Measurements from ENCODE around the gene MBP.
"Not testable (repeated sequence)": the region's sequence is repeated elsewhere in the genome, so short reads cannot be mapped to it uniquely, and the experiment has no call there.

The MBP gene

GRCh38 chr18:77004555-77005380 lies 127.8 kb downstream of the MBP start:
- no peak for DNase-seq (ENCODE audit: low read depth in 2 of 2)

GRCh38 chr18:77003316-77003715 lies 129.3 kb downstream of the MBP start:
- DNase-seq (ENCODE audit: low read depth in 2 of 2): no peak

- DNase-seq (ENCODE audit: low read depth in 2 of 2): no peak
Observed at GRCh38 chr18:77002496-77002895, 130.1 kb downstream of the MBP start.

DNA sequence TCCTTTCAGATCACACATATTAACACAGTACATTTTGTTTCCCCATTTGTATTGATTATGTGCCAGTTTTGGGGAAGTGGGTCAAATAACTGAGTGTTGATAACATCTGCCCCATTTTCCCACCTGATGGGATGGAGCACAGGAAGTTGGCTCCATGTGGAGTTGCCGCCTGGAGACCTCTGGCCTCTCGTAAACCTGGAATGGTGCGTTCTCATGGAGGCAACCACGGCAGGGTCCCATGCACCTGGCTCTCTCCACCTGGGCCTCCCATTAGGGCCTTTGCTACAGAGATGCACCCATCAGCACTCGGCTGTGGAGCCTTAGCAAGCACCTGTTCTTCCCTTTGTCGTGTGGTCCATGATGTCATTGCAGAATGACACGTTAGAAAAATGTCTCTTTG lies 130.6 kb downstream of the MBP start:
- no peak for DNase-seq (ENCODE audit: low read depth in 2 of 2)

GRCh38 chr18:77001041-77001440 lies 131.5 kb downstream of the MBP start:
- no peak for DNase-seq (ENCODE audit: low read depth in 2 of 2)

- DNase-seq (ENCODE audit: low read depth in 2 of 2): peak in 1 of 2 donors; percentile 27
Observed at GRCh38 chr18:77000527-77000926, 132.1 kb downstream of the MBP start.

DNA sequence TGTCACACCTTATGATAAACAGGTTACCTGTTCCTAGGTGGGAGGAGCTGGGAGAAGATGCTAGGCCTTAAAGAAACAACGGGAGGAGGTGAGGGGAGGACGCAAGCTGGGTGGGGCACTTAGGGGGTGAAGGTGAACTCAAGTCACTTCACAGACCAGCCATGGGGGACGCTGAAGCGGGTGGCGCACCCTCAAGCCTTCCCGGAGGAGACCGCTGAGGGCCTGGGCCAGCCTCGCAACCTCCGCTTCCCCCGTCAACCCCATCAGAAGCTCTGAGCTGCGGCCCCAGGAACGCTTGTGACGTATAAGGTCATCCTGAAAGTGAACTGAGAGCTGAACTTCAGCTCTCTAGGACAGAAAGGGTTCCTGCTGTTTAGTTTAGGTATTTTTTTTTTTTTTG lies 133.5 kb downstream of the MBP start:
- DNase-seq (ENCODE audit: low read depth in 2 of 2): no peak

- DNase-seq (ENCODE audit: low read depth in 2 of 2): no peak
Observed at GRCh38 chr18:76997951-76998808, 134.4 kb downstream of the MBP start.

GRCh38 chr18:76996429-76996828 lies 136.2 kb downstream of the MBP start:
- DNase-seq (ENCODE audit: low read depth in 2 of 2): no peak

DNA sequence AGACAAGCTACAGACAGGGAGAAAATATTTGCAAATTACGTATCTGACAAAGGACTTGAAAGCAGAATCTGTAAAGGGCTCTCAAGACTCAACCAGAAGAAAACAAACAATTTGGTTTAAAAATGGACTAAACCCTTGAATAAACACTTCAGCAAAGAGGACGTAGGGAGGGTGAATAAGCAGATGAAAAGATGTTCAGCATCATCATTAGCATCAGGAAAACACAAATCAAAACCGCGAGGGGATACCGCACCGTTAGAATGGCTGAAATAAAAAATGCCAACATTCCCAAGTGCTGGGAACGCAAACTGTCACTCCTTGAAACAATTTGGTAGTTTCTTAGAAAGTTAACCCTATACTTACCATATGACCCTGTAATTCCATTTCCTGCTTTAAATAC lies 136.7 kb downstream of the MBP start:
- DNase-seq (ENCODE audit: low read depth in 2 of 2): no peak

- DNase-seq (ENCODE audit: low read depth in 2 of 2): no peak
Observed at GRCh38 chr18:76994086-76994654, 138.4 kb downstream of the MBP start.

DNA sequence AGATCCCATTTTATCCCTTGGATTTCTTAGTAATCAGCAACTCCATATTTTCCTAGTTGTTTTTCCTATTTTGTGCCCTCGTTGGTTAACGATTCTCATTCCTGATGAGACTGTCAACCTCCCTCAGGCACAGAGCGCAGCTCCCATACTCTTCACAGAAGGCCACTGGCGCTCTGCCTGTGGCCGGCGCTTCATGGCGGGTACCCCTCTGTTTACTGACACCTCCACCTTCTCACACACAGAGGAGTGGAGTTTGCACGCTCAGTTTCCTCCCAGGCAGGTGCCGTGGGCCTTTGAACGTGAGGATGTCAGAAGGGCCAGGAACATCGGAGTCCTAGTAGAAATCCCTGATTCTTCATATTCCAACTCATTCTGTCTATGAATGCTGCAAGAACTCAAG lies 139.0 kb downstream of the MBP start:
- DNase-seq (ENCODE audit: low read depth in 2 of 2): no peak

DNA sequence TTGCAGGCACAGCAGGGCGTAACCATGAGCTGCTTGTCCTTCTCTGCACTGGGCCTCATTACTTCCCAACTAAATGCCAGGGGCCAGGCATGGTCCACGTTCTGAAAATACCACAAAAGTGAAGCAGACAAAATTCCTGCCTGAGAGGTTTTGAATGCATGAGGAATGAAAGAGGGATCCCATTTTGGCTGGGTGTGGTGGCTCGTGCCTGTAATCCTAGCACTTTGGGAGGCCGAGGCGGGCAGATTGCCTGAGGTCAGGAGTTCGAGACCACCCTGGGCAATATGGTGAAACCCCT lies 139.5 kb downstream of the MBP start:
- no peak for DNase-seq (ENCODE audit: low read depth in 2 of 2)

DNA sequence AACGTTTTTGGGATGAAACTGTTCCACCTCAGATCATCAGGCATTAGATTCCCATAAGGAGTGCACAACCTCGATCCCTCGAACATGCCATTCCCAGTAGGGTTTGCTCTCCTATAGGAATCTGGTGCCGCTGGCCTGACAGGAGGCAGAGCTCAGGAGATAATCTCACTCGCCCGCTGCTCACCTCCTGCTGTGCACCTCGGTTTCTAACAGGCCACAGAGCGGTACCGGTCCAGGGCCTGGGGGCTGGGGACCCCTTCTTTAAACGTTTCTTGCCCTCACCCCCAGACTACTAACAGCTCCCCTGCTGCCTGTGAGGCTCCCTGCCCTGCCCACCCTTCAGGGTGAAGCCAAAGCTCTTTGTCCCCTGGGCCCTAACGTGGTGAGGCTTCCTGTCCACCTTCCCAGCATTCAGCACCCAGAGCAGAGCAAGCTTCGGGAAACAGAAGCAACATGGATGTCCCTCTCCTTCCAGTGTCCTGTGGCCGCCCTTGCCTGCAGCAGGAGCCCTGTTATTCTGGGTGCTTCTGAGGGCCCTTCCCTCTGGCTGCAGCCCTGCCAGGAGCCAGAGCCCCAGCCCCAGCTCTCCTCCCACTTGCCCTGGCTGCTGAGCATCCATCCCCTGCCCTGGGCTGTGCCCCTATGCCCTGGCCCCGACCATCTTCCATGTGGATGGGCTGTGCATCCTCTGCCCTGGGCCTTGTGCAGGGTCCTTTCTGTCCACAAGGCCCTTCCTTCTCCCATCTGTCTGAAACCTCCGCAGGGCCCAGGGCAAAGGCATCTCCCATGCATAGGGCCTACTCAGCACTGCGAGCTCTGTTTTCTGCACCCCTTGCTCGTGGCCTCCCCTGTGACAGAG lies 140.1 kb downstream of the MBP start:
- no peak for DNase-seq (ENCODE audit: low read depth in 2 of 2)

- no peak for DNase-seq (ENCODE audit: low read depth in 2 of 2)
Observed at GRCh38 chr18:76991021-76991688, 141.4 kb downstream of the MBP start.

DNA sequence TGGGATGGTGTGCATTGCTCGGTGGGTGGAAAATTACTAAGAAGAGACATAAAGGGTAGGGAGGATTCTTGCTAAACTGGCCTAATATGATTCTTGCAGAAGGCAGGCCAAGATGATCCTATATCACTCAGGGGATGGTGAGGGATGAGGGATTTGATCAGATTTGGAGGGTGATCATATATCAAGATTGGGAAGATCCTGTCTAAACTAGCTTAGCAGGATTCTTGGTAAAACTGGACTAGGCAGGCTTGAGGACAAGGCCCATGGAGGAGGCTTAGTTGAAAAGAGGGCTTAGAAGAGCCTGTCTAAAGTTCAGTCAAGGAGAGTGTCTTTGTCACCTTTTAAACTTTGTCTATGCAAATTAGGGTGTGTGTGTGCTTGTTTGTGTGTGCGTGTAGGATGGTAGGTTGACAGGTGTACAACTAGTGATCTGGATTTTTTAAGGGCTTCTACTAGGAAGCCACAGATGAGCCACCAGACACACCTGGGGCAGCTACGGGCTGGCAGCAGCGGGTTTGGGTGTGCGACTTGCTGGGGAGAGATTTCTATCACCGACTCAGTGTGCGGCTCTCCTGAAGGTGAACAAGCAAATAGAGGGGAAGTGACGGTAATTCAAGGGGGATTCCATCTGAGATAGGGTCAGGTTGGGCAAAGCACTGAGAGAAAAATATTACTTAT lies 142.1 kb downstream of the MBP start:
- not testable (repeated sequence) for DNase-seq (ENCODE audit: low read depth in 2 of 2)

DNA sequence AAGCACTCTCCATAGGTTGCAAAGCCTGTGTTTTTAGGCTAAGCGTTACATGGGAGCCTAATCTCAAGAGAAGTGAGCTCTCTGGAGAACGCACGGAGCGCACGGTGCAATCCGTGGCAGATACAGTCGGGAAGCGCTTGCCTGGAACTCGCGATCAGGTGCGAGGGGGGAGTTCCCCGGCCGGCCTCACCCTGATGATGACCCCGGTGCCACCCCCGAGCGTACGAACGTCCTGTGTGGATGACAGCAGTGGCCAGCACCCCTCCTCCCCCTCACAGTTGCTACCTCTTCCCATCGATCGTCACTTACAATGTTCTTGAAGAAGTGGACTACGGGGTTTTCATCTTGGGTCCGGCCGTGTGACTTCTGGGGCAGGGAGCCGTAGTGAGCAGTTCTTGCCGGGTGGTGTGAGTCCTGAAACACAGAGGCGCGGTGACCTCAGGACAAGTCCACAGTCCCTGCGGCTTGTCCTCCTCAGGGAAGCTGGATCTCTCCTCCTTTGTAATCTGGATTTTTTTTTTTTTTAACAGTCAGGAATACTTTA lies 142.9 kb downstream of the MBP start:
- no peak for DNase-seq (ENCODE audit: low read depth in 2 of 2)

DNA sequence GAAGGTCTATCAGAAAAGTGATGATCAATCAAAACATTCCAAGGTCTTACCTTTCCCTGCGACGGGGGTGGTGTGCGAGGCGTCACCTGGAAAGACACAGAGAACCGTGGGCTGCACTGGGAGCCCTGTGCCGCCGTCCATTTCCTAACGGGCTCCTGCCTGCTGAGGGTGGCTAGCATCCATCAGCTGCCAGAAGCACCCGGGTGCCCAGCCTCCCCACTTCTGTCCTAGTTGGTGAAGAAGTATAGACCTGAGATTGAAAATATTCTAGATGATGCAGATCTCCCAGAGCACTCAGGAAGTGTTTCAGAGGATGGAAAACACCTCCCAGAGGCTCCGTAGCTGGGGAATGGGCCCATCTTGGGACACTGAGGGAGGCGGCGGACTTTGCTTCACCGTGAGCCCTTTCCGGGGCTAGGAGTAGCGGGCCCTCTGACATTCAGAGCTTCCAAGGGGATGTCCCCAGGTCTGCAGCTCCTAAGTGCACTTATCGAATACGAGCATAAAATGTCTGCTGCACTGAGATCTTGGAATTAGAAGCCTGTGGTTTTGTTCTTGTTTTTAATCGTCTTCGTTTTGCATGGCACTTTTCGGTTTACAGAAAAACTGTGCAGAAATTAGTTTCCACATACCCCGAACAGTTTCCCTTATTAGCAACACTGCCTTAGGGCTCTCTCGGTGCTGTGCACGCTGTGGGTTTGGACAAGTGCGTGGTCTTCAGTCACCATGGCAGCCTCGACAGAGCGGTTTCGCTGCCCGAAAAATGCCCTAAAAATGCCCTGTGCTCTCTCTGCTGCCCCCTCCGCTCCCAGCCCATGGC lies 143.5 kb downstream of the MBP start:
- DNase-seq (ENCODE audit: low read depth in 2 of 2): no peak

- DNase-seq (ENCODE audit: low read depth in 2 of 2): no peak
Observed at GRCh38 chr18:76988031-76988826, 144.4 kb downstream of the MBP start.

Data from stimulated activated CD4-positive, alpha-beta T cell treated with anti-CD3 and anti-CD28 coated beads, Interleukin-1b, Interleukin-23, amount 100 ng/mL, for 1 hour (primary cell).